K562 (cell line): Measurements from ENCODE around the gene PRKAG2. TPM values are rescaled to one million over a fixed set of nuclear protein-coding genes. Genes with fewer than 3 reads are reported as not detected.

ENCODE experiments used
- ATAC-seq: fragments of 200-7000 bp; cut with Tn5 transposase; 3 replicates; pipeline ENCODE4 v1.9.1; 2020; ENCODE audit warnings: moderate library complexity
- BruUV-seq: library from RNA; stranded (reverse); fragments of 400-500 nt; replicated peaks from 2 replicates; lab custom pipeline; 2021; lab: Mats Ljungman, UMichigan
- CTCF ChIA-PET: fragments of 300-600 bp; formaldehyde crosslinking; extraction: SDS; loops from one replicate; lab custom pipeline; 2021; ENCODE audit warnings: low intra/inter-chr PET ratio; lab: Yijun Ruan, JAX
- POLR2A ChIA-PET: fragments of 300-600, 350-650 bp; sonication (Branson Sonifier 250); formaldehyde crosslinking; extraction: SDS; loops from one replicate; lab custom pipeline; 2021; ENCODE audit warnings: antibody characterized with exemption, inconsistent platforms; lab: Yijun Ruan, JAX
- DNase-seq, 4 experiments: peaks; one replicate each; pipeline versions ENCODE4 v3.0.0 to v3.0.0-alpha.2; 2011 to 2018; ENCODE audit warnings: low spot score in 3 of 4, mixed read lengths in 3 of 4; ENCODE audit errors: extremely low read depth in 1 of 4
- FAIRE-seq: peaks from 2 replicates; lab custom pipeline; 2011; peaks lifted over from hg19 to GRCh38; lab: Jason Lieb, UNC
- H2AFZ ChIP-seq: 2 replicates; pipeline ENCODE4 v1.6.0; 2011; ENCODE audit warnings: low read depth, low read length, control low read depth, inconsistent platforms
- H3K27ac ChIP-seq: fragments of 200-600 bp; 3 replicates; pipeline ENCODE4 v1.8.0; 2011; ENCODE audit warnings: low read depth, mild to moderate bottlenecking, control low read depth, inconsistent platforms, low read length, moderate library complexity, mixed read lengths; ENCODE audit errors: extremely low read depth
- H3K27me3 ChIP-seq, 2 experiments: fragments of 300-600 bp in 1 of 2; 2 replicates in 1 of 2; 3 replicates in 1 of 2; pipeline versions ENCODE4 v1.6.0 to v1.8.0; 2011; ENCODE audit warnings: inconsistent platforms in 2 of 2, low read length in 2 of 2, mild to moderate bottlenecking in 1 of 2, mixed read lengths in 1 of 2, moderate library complexity in 1 of 2; ENCODE audit not compliant: control insufficient read depth in 2 of 2, insufficient read depth in 2 of 2
- H3K36me3 ChIP-seq: fragments of 300-600 bp; 3 replicates; pipeline ENCODE4 v1.8.0; 2011; ENCODE audit warnings: mild to moderate bottlenecking, low read length, inconsistent platforms; ENCODE audit not compliant: control insufficient read depth, insufficient read depth
- H3K4me1 ChIP-seq, 2 experiments: fragments of 200-600 bp in 1 of 2; replicated peaks in 1 of 2; 2 replicates in 1 of 2; 3 replicates in 1 of 2; pipeline versions ENCODE4 v1.5.1 to v1.8.0; 2011; ENCODE audit warnings: inconsistent platforms in 2 of 2, low read length in 2 of 2, mild to moderate bottlenecking in 1 of 2, mixed read lengths in 1 of 2, moderate library complexity in 1 of 2; ENCODE audit not compliant: control insufficient read depth in 2 of 2, insufficient read depth in 2 of 2
- H3K4me2 ChIP-seq: 2 replicates; pipeline ENCODE4 v1.6.1; 2011; ENCODE audit warnings: low read length, control low read depth, inconsistent platforms, mixed read lengths; ENCODE audit not compliant: insufficient read depth
- H3K4me3 ChIP-seq: fragments of 200-600 bp; sonication (generic), shearing (Covaris generic); 2 replicates; pipeline ENCODE4 v1.5.1; 2016; ENCODE audit warnings: control low read depth, inconsistent platforms
- H3K79me2 ChIP-seq: fragments of 200-600 bp; 3 replicates; pipeline ENCODE4 v1.8.0; 2011; ENCODE audit warnings: low read length, inconsistent platforms; ENCODE audit not compliant: control insufficient read depth, insufficient read depth
- H3K9ac ChIP-seq, 2 experiments: 2 replicates each; pipeline versions ENCODE4 v1.6.0 to v1.6.1; 2011; ENCODE audit warnings: low read depth in 2 of 2, low read length in 2 of 2, control low read depth in 1 of 2, inconsistent platforms in 1 of 2, mild to moderate bottlenecking in 1 of 2, mixed read lengths in 1 of 2; ENCODE audit not compliant: insufficient read depth in 1 of 2
- H3K9me1 ChIP-seq: one replicate; pipeline ENCODE4 v1.6.0; 2011; ENCODE audit warnings: inconsistent platforms, mild to moderate bottlenecking, low read length, moderate library complexity; ENCODE audit not compliant: control insufficient read depth, insufficient read depth
- H3K9me3 ChIP-seq: replicated peaks from 2 replicates; pipeline ENCODE4 v1.5.1; 2011; ENCODE audit warnings: low read depth, low read length, inconsistent platforms; ENCODE audit not compliant: control insufficient read depth, insufficient read depth
- H4K20me1 ChIP-seq: replicated peaks from 2 replicates; pipeline ENCODE4 v1.6.1; 2011; ENCODE audit warnings: low read length, inconsistent platforms, mixed read lengths; ENCODE audit not compliant: control insufficient read depth, insufficient read depth
- ARHGAP35 ChIP-seq: fragments of 450-650 bp; IDR thresholded peaks from 2 replicates; pipeline ENCODE4 v1.6.1; 2018; ENCODE audit not compliant: partially characterized antibody
- BRF1 ChIP-seq: IDR thresholded peaks from 3 replicates; pipeline ENCODE4 v1.6.1; 2011; ENCODE audit warnings: borderline replicate concordance, mild to moderate bottlenecking; ENCODE audit not compliant: insufficient read length; ENCODE audit errors: extremely low read depth
- CREB1 ChIP-seq, 2 experiments: sonication (generic) in 1 of 2; formaldehyde crosslinking in 1 of 2; IDR thresholded peaks; 2 replicates each; pipeline versions ENCODE4 v1.6.1 to v1.8.0; 2012 to 2022; ENCODE audit warnings: inconsistent platforms in 1 of 2, mild to moderate bottlenecking in 1 of 2, missing genetic modification reagents in 1 of 2, moderate library complexity in 1 of 2
- DIDO1 ChIP-seq: fragments of 450-650 bp; IDR thresholded peaks from 2 replicates; pipeline ENCODE4 v1.6.1; 2016; ENCODE audit warnings: low read depth, missing biosample characterization, missing genetic modification characterization
- DMBX1 ChIP-seq: fragments of 250-450 bp; sonication (Bioruptor Pico); IDR thresholded peaks from 2 replicates; pipeline ENCODE4 v1.8.0; 2022; ENCODE audit warnings: inconsistent platforms, mild to moderate bottlenecking, moderate library complexity, borderline replicate concordance
- E2F4 ChIP-seq: sonication (generic); formaldehyde crosslinking; IDR thresholded peaks from 2 replicates; pipeline ENCODE4 v1.8.0; 2022; ENCODE audit warnings: mild to moderate bottlenecking, low read depth, missing genetic modification reagents
- EP300 ChIP-seq: IDR thresholded peaks from 2 replicates; pipeline ENCODE4 v1.6.1; 2012; ENCODE audit warnings: low read length, improper control_type of control experiment
- FOSL1 ChIP-seq: fragments of 200-800 bp; sonication (Bioruptor generic); conservative IDR thresholded peaks from 2 replicates; pipeline ENCODE4 v1.6.1; 2016; ENCODE audit warnings: missing genetic modification characterization, missing compliant biosample characterization
- FOXA3 ChIP-seq, 2 experiments: fragments of 450-650 bp in 1 of 2; sonication (generic) in 1 of 2; formaldehyde crosslinking; IDR thresholded peaks in 1 of 2; conservative IDR thresholded peaks in 1 of 2; 2 replicates each; pipeline versions ENCODE4 v1.4.0 to v1.8.0; 2020 to 2022; ENCODE audit warnings: mild to moderate bottlenecking in 2 of 2, missing genetic modification reagents in 1 of 2
- FOXP4 ChIP-seq: sonication (generic); formaldehyde crosslinking; IDR thresholded peaks from 2 replicates; pipeline ENCODE4 v1.8.0; 2022; ENCODE audit warnings: mild to moderate bottlenecking, missing genetic modification reagents, borderline replicate concordance
- NFIC ChIP-seq: fragments of 450-650 bp; IDR thresholded peaks from 2 replicates; pipeline ENCODE4 v1.6.1; 2017; ENCODE audit warnings: mild to moderate bottlenecking, inconsistent platforms
- PHTF2 ChIP-seq: fragments of 250-450 bp; sonication (Bioruptor Pico); IDR thresholded peaks from 2 replicates; pipeline ENCODE4 v1.5.0; 2021; ENCODE audit warnings: mild to moderate bottlenecking
- POLR2A ChIP-seq: fragments of 450-650 bp; conservative IDR thresholded peaks from 2 replicates; pipeline ENCODE4 v1.6.1; 2016
- POLR3A ChIP-seq: IDR thresholded peaks from 2 replicates; pipeline ENCODE4 v1.6.1; 2011; ENCODE audit warnings: borderline replicate concordance, mild to moderate bottlenecking, moderate library complexity; ENCODE audit not compliant: insufficient read length, insufficient read depth; ENCODE audit errors: extremely low read depth
- RBM14 ChIP-seq: fragments of 200-400 bp; formaldehyde crosslinking; IDR thresholded peaks from 2 replicates; pipeline ENCODE4 v1.6.1; 2018; ENCODE audit warnings: low read depth, mild to moderate bottlenecking, low read length, moderate library complexity, borderline replicate concordance; ENCODE audit not compliant: insufficient read depth
- ZNF280B ChIP-seq: fragments of 250-450 bp; sonication (Bioruptor Pico); IDR thresholded peaks from 2 replicates; pipeline ENCODE4 v1.5.1; 2021; ENCODE audit warnings: mild to moderate bottlenecking
- ZNF384 ChIP-seq: IDR thresholded peaks from 2 replicates; pipeline ENCODE4 v1.6.1; 2012; ENCODE audit warnings: low read depth, low read length, improper control_type of control experiment
- WGBS: fragments of 100-300 bp; shearing (Covaris generic); methylation state at CpG from one replicate; pipeline ENCODE4 v1.1.6; 2016; ENCODE audit warnings: low coverage, mixed read lengths; ENCODE audit not compliant: insufficient coverage; ENCODE audit errors: missing lambda C conversion rate; 5-methylcytosine and 5-hydroxymethylcytosine counted together
- in situ Hi-C: fragments of 300-500 bp; cut with MboI; formaldehyde crosslinking; loops from 4 replicates; pipeline ENCODE4 v1.15.0; 2018; ENCODE audit warnings: inconsistent platforms, mixed read lengths
- intact Hi-C: fragments of 100-400 bp; cut with micrococcal nuclease; formaldehyde crosslinking; loops from 2 replicates; pipeline ENCODE4 v1.14.2; 2022
- polyA plus RNA-seq, 8 experiments: library from polyadenylated mRNA; depleted of rRNA in 4 of 8; stranded (reverse) in 5 of 8; unstranded in 3 of 8; fragments of >200 nt; fragmentation: Nextera tagmentation in 2 of 8; fragmentation: Illumina TruSeq in 1 of 8; extraction: Ambion mirVana in 2 of 8; extraction: Trizol in 1 of 8; gene quantifications; 2 replicates each; pipeline versions ENCODE4 v1.2.1 to v1.2.3, GENCODE V29; 2011 to 2014; ENCODE audit warnings: inconsistent platforms in 1 of 8, missing spikeins in 1 of 8
- total RNA-seq, 7 experiments: library from RNA; depleted of rRNA in 6 of 7; stranded (reverse); fragments of >200 nt in 6 of 7; fragmentation: Illumina TruSeq in 2 of 7; extraction: Trizol in 2 of 7; gene quantifications; 2 replicates each; pipeline versions ENCODE4 v1.2.1 to v1.2.3, GENCODE V29; 2011 to 2021; ENCODE audit warnings: low replicate concordance in 1 of 7

Gene PRKAG2
- total and polyA plus RNA-seq, 9 of the 15 experiments (the other 6 are each of a cell fraction or from before 2014, with no cell fraction given): 0.99 to 5.6 (median 3.3) TPM

GRCh38 chr7:151719031-151719896 is 157.7 kb downstream of the PRKAG2 start:
- ATAC-seq (no peak; the same call in 2 of the 3 replicates), FAIRE-seq (no peak), DNase-seq (no peak)
- H2AFZ ChIP-seq: no peak overlapping the region
- BruUV-seq: no TSS peak
- H3K36me3 ChIP-seq: no peaks in the 10 kb centered on the region
- H3K9ac ChIP-seq: no peak overlapping the region; a peak in 1 of 4 replicates
- no peak overlapping the region for H3K4me3 ChIP-seq
- peaks cover 5% of the 10 kb centered on the region; the same call in 1 of the 2 replicates for H4K20me1 ChIP-seq
- no peak overlapping the region for H3K27ac ChIP-seq
- ChIA-PET POLR2A (no interaction called here), CTCF (interaction anchor here (0.7 kb wide), 1 partner anchor 428 kb away, joined by 7 read pairs; no protein-coding TSS in a partner anchor)
- in situ Hi-C loops (no loop called here), intact Hi-C loops (no loop called here)
- peaks cover 3% of the 10 kb centered on the region for H3K9me1 ChIP-seq
- peaks cover 65 to 87% of the 10 kb centered on the region in 2 experiments for H3K27me3 ChIP-seq
- H3K79me2 ChIP-seq: no peaks in the 10 kb centered on the region
- peaks cover 0 to 4% of the 10 kb centered on the region in 2 experiments; a peak in 1 of 5 replicates for H3K4me1 ChIP-seq
- no peak overlapping the region for H3K4me2 ChIP-seq
- under 1% methylated on average over 24 of the region's 24 CpGs for WGBS
- no peaks in the 10 kb centered on the region for H3K9me3 ChIP-seq
- TF ChIP-seq FOSL1 (no peak), ARHGAP35 (no peak), RBM14 (no peak), FOXA3 (CRISPR knock-in tag; conservative IDR thresholded peaks at IDR 0.05 in 1 of 2, IDR thresholded peaks at IDR 0.05 in 1 of 2) (no peak), PHTF2 (no peak), DIDO1 (no peak), EP300 (no peak), CREB1 (IDR thresholded peaks at IDR 0.05) (no peak), CREB1 (CRISPR knock-in tag; IDR thresholded peaks at IDR 0.05) (no peak), ZNF280B (CRISPR knock-in tag) (no peak), NFIC (no peak), DMBX1 (no peak), BRF1 (no peak), POLR2A (no peak), E2F4 (no peak), FOXP4 (no peak), ZNF384 (no peak), POLR3A (no peak)
